A549 (cell line): ENCODE measurements around the gene R3HDM2.

ENCODE experiments used
- MYC ChIP-seq: IDR thresholded peaks from 2 replicates; pipeline ENCODE4 v1.6.1; 2012; ENCODE audit warnings: mild to moderate bottlenecking, inconsistent platforms, low read length, improper control_type of control experiment, borderline replicate concordance
- TF ChIP-seq, protein P1 (sequence below): IDR thresholded peaks from 2 replicates; pipeline ENCODE4 v1.6.1; 2012

DNA sequence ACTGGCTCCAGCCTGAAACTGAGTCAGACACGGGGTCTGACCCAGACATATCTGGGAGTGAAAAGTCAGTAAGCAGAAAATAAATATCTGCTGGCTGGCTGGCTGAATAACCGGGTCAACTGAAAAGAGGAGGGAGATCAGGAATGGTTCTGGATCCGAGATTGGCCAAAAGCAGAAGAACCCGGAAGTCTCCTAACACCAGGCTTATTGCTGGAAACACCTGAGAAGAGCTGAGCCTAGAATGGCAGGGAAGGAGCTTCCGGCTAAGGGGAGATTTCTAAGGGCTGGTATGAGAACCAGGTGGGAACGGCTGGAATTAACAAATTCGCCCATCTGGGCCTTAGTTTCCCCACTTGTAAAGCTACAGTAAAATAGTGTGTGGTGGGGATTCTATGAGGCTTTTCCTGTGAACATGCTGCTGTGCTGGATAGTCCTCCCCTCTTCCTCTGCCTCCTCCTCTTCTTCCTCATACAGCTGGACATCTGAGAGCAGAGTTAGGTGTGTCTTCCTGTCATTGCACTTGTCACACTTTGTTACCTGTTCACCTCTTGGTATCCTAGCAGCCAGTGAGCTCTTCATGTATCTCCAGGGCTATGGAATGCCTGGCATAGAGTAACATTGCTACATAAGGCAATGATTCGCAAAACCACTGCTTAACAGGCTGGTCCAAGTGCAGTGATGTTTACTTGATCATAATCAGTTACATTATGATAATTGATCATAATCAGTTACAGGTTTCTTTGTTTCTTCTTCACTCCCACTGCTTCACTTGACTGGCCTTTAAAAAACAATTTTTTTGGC, 203.3 kb downstream of the R3HDM2 start:
- no peak for TF ChIP-seq MYC
- TF ChIP-seq, protein P1, sequence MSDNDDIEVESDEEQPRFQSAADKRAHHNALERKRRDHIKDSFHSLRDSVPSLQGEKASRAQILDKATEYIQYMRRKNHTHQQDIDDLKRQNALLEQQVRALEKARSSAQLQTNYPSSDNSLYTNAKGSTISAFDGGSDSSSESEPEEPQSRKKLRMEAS: no peak
